H1 (cell line): Measurements from ENCODE around the gene CACNA1C. TPM values are rescaled to one million over a fixed set of nuclear protein-coding genes. Genes with fewer than 3 reads are reported as not detected.

Experiments
- CTCF ChIA-PET: fragments of 300-600 bp; sonication (Branson Sonifier 250); formaldehyde crosslinking; loops from one replicate; lab custom pipeline; 2021; ENCODE audit not compliant: partially characterized antibody; lab: Charles Lee
- POLR2A ChIA-PET: fragments of 300-600 bp; sonication (Branson Sonifier 250); formaldehyde crosslinking; loops from one replicate; lab custom pipeline; 2021; ENCODE audit warnings: inconsistent platforms; ENCODE audit not compliant: partially characterized antibody; lab: Charles Lee
- DNase-seq, 2 experiments: peaks; one replicate each; pipeline versions ENCODE4 v3.0.0 to v3.0.0-alpha.2; 2010 to 2022; ENCODE audit warnings: low spot score in 2 of 2, low read depth in 1 of 2, mixed read lengths in 1 of 2
- FAIRE-seq: peaks from 2 replicates; lab custom pipeline; 2011; peaks lifted over from hg19 to GRCh38; lab: Jason Lieb, UNC
- H2AFZ ChIP-seq: 2 replicates; pipeline ENCODE4 v1.8.1; 2012; ENCODE audit warnings: low read length, inconsistent platforms
- H2AK5ac ChIP-seq: 2 replicates; pipeline ENCODE4 v1.6.1; 2013; ENCODE audit warnings: low read depth, low read length
- H2BK120ac ChIP-seq: replicated peaks from 2 replicates; pipeline ENCODE3; 2013; ENCODE audit warnings: low read depth, low read length, inconsistent platforms
- H2BK12ac ChIP-seq: 2 replicates; pipeline ENCODE4 v1.6.1; 2013; ENCODE audit warnings: low read depth, low read length
- H2BK15ac ChIP-seq: 2 replicates; pipeline ENCODE4 v1.6.1; 2013; ENCODE audit warnings: low read length
- H2BK20ac ChIP-seq: 2 replicates; pipeline ENCODE4 v1.6.1; 2013; ENCODE audit warnings: low read length
- H2BK5ac ChIP-seq: 2 replicates; pipeline ENCODE4 v1.6.1; 2013; ENCODE audit warnings: low read depth, low read length
- H3K14ac ChIP-seq: 2 replicates; pipeline ENCODE4 v1.6.1; 2013; ENCODE audit warnings: inconsistent platforms; ENCODE audit not compliant: insufficient read length
- H3K18ac ChIP-seq: 2 replicates; pipeline ENCODE4 v1.6.1; 2013; ENCODE audit warnings: low read length; ENCODE audit errors: extremely low read depth
- H3K23ac ChIP-seq: 2 replicates; pipeline ENCODE4 v1.6.1; 2013; ENCODE audit warnings: inconsistent platforms; ENCODE audit not compliant: insufficient read length
- H3K23me2 ChIP-seq: 2 replicates; pipeline ENCODE4 v1.6.1; 2013; ENCODE audit warnings: low read depth, low read length
- H3K27ac ChIP-seq: 2 replicates; pipeline ENCODE4 v1.6.1; 2011; ENCODE audit warnings: low read depth, low read length, inconsistent platforms
- H3K27me3 ChIP-seq, 4 experiments: replicated peaks in 1 of 4; 1 replicate in 1 of 4; 2 replicates in 3 of 4; pipeline versions ENCODE4 v1.6.1 to v1.8.1; 2011 to 2013; ENCODE audit warnings: low read length in 3 of 4, mild to moderate bottlenecking in 3 of 4, inconsistent platforms in 2 of 4, mixed read lengths in 2 of 4, moderate library complexity in 1 of 4; ENCODE audit not compliant: control insufficient read depth in 3 of 4, insufficient read depth in 3 of 4; ENCODE audit errors: extremely low read depth in 1 of 4
- H3K36me3 ChIP-seq, 4 experiments: 2 replicates each; pipeline versions ENCODE4 v1.6.1 to v1.8.1; 2011 to 2013; ENCODE audit warnings: mild to moderate bottlenecking in 4 of 4, low read length in 3 of 4, moderate library complexity in 2 of 4, control low read depth in 1 of 4, inconsistent platforms in 1 of 4; ENCODE audit not compliant: insufficient read depth in 4 of 4, control insufficient read depth in 2 of 4
- H3K4ac ChIP-seq: replicated peaks from 2 replicates; pipeline ENCODE3; 2013; ENCODE audit warnings: low read length, low read depth, mixed read lengths, inconsistent platforms; ENCODE audit not compliant: insufficient read length
- H3K4me1 ChIP-seq, 4 experiments: replicated peaks in 1 of 4; 1 replicate in 1 of 4; 2 replicates in 3 of 4; pipeline versions ENCODE4 v1.6.1 to v1.8.1; 2011 to 2013; ENCODE audit warnings: low read length in 3 of 4, inconsistent platforms in 2 of 4, mixed read lengths in 1 of 4; ENCODE audit not compliant: insufficient read depth in 4 of 4, control insufficient read depth in 3 of 4
- H3K4me2 ChIP-seq, 2 experiments: 2 replicates each; pipeline versions ENCODE4 v1.6.1 to v1.8.1; 2011 to 2013; ENCODE audit warnings: low read depth in 2 of 2, low read length in 2 of 2, control low read depth in 1 of 2, inconsistent platforms in 1 of 2, mild to moderate bottlenecking in 1 of 2; ENCODE audit not compliant: insufficient read depth in 1 of 2
- H3K4me3 ChIP-seq, 4 experiments: fragments of 200-600, 300-600 bp in 1 of 4; sonication (generic), shearing (Covaris generic), sonication (Bioruptor Twin) in 1 of 4; 2 replicates each; pipeline versions ENCODE4 v1.5.1 to v1.8.1; 2011 to 2016; ENCODE audit warnings: low read length in 4 of 4, low read depth in 3 of 4, control low read depth in 2 of 4, inconsistent platforms in 2 of 4, mild to moderate bottlenecking in 2 of 4, mixed read lengths in 1 of 4, moderate library complexity in 1 of 4; ENCODE audit not compliant: insufficient read depth in 2 of 4; ENCODE audit errors: extremely low read depth in 1 of 4
- H3K56ac ChIP-seq: replicated peaks from 2 replicates; pipeline ENCODE3; 2013; ENCODE audit warnings: low read depth, mild to moderate bottlenecking, mixed read lengths, low read length, inconsistent platforms; ENCODE audit not compliant: insufficient read length
- H3K79me1 ChIP-seq: 2 replicates; pipeline ENCODE4 v1.6.1; 2013; ENCODE audit warnings: low read depth, low read length, control low read depth
- H3K79me2 ChIP-seq, 2 experiments: 2 replicates each; pipeline versions ENCODE4 v1.6.1 to v1.8.1; 2012 to 2013; ENCODE audit warnings: low read length in 2 of 2, mild to moderate bottlenecking in 2 of 2, inconsistent platforms in 1 of 2; ENCODE audit not compliant: insufficient read depth in 2 of 2, control insufficient read depth in 1 of 2
- H3K9ac ChIP-seq, 4 experiments: replicated peaks in 1 of 4; 1 replicate in 1 of 4; 2 replicates in 3 of 4; pipeline versions ENCODE4 v1.6.1 to v1.8.1; 2011 to 2013; ENCODE audit warnings: low read depth in 3 of 4, low read length in 3 of 4, control low read depth in 2 of 4, mild to moderate bottlenecking in 2 of 4, moderate library complexity in 2 of 4, inconsistent platforms in 1 of 4; ENCODE audit errors: extremely low read depth in 1 of 4
- H3K9me3 ChIP-seq, 2 experiments: 2 replicates each; pipeline versions ENCODE4 v1.6.1 to v1.8.1; 2012 to 2013; ENCODE audit warnings: mild to moderate bottlenecking in 2 of 2, moderate library complexity in 2 of 2, control low read depth in 1 of 2, inconsistent platforms in 1 of 2, low read depth in 1 of 2, low read length in 1 of 2, mixed read lengths in 1 of 2; ENCODE audit not compliant: insufficient read depth in 2 of 2
- H4K20me1 ChIP-seq, 2 experiments: replicated peaks in 1 of 2; 2 replicates each; pipeline versions ENCODE3 to v1.8.1; 2011 to 2013; ENCODE audit warnings: inconsistent platforms in 2 of 2, low read length in 2 of 2, mild to moderate bottlenecking in 1 of 2; ENCODE audit not compliant: insufficient read depth in 2 of 2, control insufficient read depth in 1 of 2
- H4K5ac ChIP-seq: 2 replicates; pipeline ENCODE4 v1.6.1; 2013; ENCODE audit warnings: low read length, low read depth, mixed read lengths, inconsistent platforms; ENCODE audit not compliant: insufficient read length
- H4K8ac ChIP-seq: 2 replicates; pipeline ENCODE4 v1.8.0; 2013; ENCODE audit warnings: mild to moderate bottlenecking, moderate library complexity, low read length, inconsistent platforms; ENCODE audit not compliant: insufficient read depth; ENCODE audit errors: extremely low read depth
- H4K91ac ChIP-seq: replicated peaks from 2 replicates; pipeline ENCODE3; 2013; ENCODE audit warnings: low read length, mixed read lengths, inconsistent platforms; ENCODE audit not compliant: insufficient read length
- CHD2 ChIP-seq: IDR thresholded peaks from 2 replicates; pipeline ENCODE4 v1.6.1; 2012; ENCODE audit warnings: low read length, improper control_type of control experiment
- CREB1 ChIP-seq: IDR thresholded peaks from 2 replicates; pipeline ENCODE4 v1.6.1; 2012; ENCODE audit warnings: inconsistent platforms
- CTBP2 ChIP-seq: IDR thresholded peaks from 2 replicates; pipeline ENCODE4 v1.7.0; 2011; ENCODE audit warnings: borderline replicate concordance, mild to moderate bottlenecking, moderate library complexity, mixed read lengths, low read length; ENCODE audit not compliant: insufficient read depth, insufficient read length
- GTF2F1 ChIP-seq: IDR thresholded peaks from 2 replicates; pipeline ENCODE4 v1.6.1; 2012; ENCODE audit warnings: low read depth, low read length, improper control_type of control experiment, borderline replicate concordance
- RNF2 ChIP-seq: fragments of 200-900, 300-1000 bp; sonication (generic); IDR thresholded peaks from 2 replicates; pipeline ENCODE4 v1.7.1; 2016; ENCODE audit warnings: borderline replicate concordance, low read depth, mild to moderate bottlenecking, antibody characterized with exemption, low read length; ENCODE audit not compliant: poor library complexity, severe bottlenecking; ENCODE audit errors: missing control alignments
- SIRT6 ChIP-seq: IDR thresholded peaks from one replicate; pipeline ENCODE4 v1.7.1; 2012; ENCODE audit warnings: low read length, inconsistent platforms
- SP1 ChIP-seq: IDR thresholded peaks from 2 replicates; pipeline ENCODE4 v1.6.1; 2011; ENCODE audit warnings: low read depth, low read length
- SP2 ChIP-seq: IDR thresholded peaks from 2 replicates; pipeline ENCODE4 v1.6.1; 2012; ENCODE audit warnings: mild to moderate bottlenecking, low read length, inconsistent platforms
- SUZ12 ChIP-seq: fragments of 200-600 bp; sonication (generic); IDR thresholded peaks from 2 replicates; pipeline ENCODE4 v1.6.1; 2012; ENCODE audit warnings: mild to moderate bottlenecking, inconsistent platforms, low read length, moderate library complexity, mixed read lengths
- TBP ChIP-seq: IDR thresholded peaks from 2 replicates; pipeline ENCODE4 v1.6.1; 2011; ENCODE audit warnings: low read depth, low read length, improper control_type of control experiment
- WGBS, 2 experiments: shearing (Covaris generic) in 1 of 2; methylation state at CpG; one replicate each; pipeline versions ENCODE4 v1.1.6 to v1.1.7; 2013 to 2015; ENCODE audit warnings: low lambda C conversion rate in 2 of 2, mixed read lengths in 2 of 2, inconsistent platforms in 1 of 2, low coverage in 1 of 2, missing lambda C conversion rate in 1 of 2; ENCODE audit not compliant: insufficient replicate concordance in 2 of 2, insufficient coverage in 1 of 2, insufficient read length in 1 of 2; ENCODE audit errors: extremely low coverage in 1 of 2, missing lambda C conversion rate in 1 of 2; 5-methylcytosine and 5-hydroxymethylcytosine counted together
- polyA plus RNA-seq, 7 experiments: library from polyadenylated mRNA; depleted of rRNA in 3 of 7; stranded (reverse) in 5 of 7; unstranded in 2 of 7; fragments of >200 nt in 5 of 7; fragments of 200-250 nt in 2 of 7; gene quantifications; 1 replicate in 5 of 7; 2 replicates in 1 of 7; 4 replicates in 1 of 7; pipeline versions ENCODE4 v1.2.1 to v1.2.3, GENCODE V29; 2011 to 2013; ENCODE audit warnings: missing spikeins in 2 of 7, mixed read lengths in 2 of 7
- total RNA-seq: library from RNA; stranded (reverse); fragmentation: NEBNext Ultra II Directional; extraction: Animal tissue kit (Norgen Biotek cat#: 25700); gene quantifications from 2 replicates; pipeline ENCODE4 v1.2.1, GENCODE V29; 2021

The CACNA1C gene
- total and polyA plus RNA-seq, 2 of the 8 experiments (the other 6 are each of a cell fraction or from before 2014, with no cell fraction given), result 1.3 TPM

DNA sequence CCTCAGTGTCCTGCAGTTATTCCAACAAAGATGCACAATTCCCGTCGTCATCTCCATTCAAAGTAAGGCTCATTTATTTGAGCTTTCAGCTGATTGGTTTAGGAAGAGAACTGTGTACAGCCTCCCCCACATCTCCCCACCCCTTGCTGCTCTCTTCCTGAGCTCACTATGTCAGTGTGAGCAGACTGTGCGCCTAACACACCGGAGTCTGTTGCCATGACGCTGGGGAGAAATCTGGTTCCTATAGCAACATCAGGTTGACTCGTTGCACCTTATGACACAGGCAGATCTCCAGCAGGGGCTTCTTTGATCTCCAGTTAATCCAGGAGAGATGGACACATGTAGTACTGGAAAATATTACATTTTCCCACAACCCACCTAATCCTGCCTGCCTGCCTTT, 319.4 kb downstream of the CACNA1C start:
- ChIA-PET CTCF (interaction anchor here (0.6 to 1.5 kb wide), 5 partner anchors 10 to 207 kb away, joined by 3 to 7 read pairs (median 3); no protein-coding TSS in a partner anchor), POLR2A (no interaction called here)
- Histone ChIP-seq H2BK15ac (no peak overlapping the region), H4K91ac (no peak overlapping the region), H3K4me2 (no peak overlapping the region), H3K79me2 (no peaks in the 10 kb centered on the region), H2BK120ac (no peak overlapping the region), H2AFZ (no peak overlapping the region), H3K4me1 (peaks cover under 1 to 6% (median 2%) of the 10 kb centered on the region in 4 experiments; a peak in 6 of 7 replicates), H4K20me1 (no peaks in the 10 kb centered on the region), H3K9me3 (peaks cover under 1 to 1% of the 10 kb centered on the region in 2 experiments; a peak in 2 of 4 replicates), H3K9ac (no peak overlapping the region), H4K8ac (no peak overlapping the region), H3K4ac (no peak overlapping the region), H2BK20ac (no peak overlapping the region), H3K23me2 (no peaks in the 10 kb centered on the region), H3K23ac (no peak overlapping the region), H3K36me3 (no peaks in the 10 kb centered on the region), H3K27ac (no peak overlapping the region), H2BK12ac (no peak overlapping the region), H3K14ac (no peak overlapping the region), H3K56ac (no peak overlapping the region), H3K4me3 (no peak overlapping the region), H3K27me3 (no peaks in the 10 kb centered on the region), H3K18ac (no peak overlapping the region), H2AK5ac (no peak overlapping the region), H4K5ac (no peak overlapping the region), H3K79me1 (no peaks in the 10 kb centered on the region), H2BK5ac (no peak overlapping the region)
- FAIRE-seq, result no peak
- no peak for DNase-seq
- WGBS, 2 experiments, result 78% methylated on average over 6 of the region's 6 CpGs; no CpG with 5 or more reads in 1 of the 2 experiments
- TF ChIP-seq SUZ12 (no peak), CHD2 (no peak), SP1 (no peak), RNF2 (no peak), SIRT6 (no peak), GTF2F1 (no peak), SP2 (no peak), TBP (no peak), CREB1 (no peak), CTBP2 (no peak)
